ENCODE results near the gene TMEM131L.

DNA sequence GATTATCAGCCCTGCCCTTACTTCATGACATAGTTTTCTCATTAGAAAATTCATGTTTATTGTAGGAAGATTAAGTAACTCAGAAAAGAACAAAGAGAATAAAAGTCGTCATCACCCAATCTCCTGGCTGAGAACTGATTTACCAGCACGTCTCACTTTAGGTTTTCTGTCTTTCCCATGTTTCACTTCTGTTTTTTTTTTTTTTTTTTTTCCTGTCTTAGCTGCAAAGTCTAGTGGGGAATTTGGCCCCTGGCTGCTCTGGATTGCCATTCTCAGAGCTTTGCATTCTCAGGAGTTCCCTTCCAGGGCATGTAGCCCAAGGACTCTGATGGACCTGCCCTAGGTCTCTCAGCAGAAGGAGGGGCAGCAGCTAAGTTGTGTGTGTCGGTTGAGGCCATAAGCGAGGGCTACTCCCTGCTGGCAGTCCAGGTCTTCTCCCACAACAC is 57.8 kb downstream of the TMEM131L start:
- peak; percentile 89 for TF ChIP-seq SPI1 (IDR thresholded peaks at IDR 0.05; ENCODE audit: low read depth, low read length)
- TF ChIP-seq POLR2A (IDR thresholded peaks at IDR 0.05; ENCODE audit: low read depth, low read length), result no peak
- no peak for TF ChIP-seq POLR2AphosphoS5 (IDR thresholded peaks at IDR 0.05; ENCODE audit: low read depth, low read length)
- TF ChIP-seq TAF1 (IDR thresholded peaks at IDR 0.05; ENCODE audit: low read depth, low read length), result no peak
- no peak for TF ChIP-seq PAX5 (IDR thresholded peaks at IDR 0.05; ENCODE audit: insufficient read depth, low read length, severe bottlenecking)
- TF ChIP-seq POU2F2 (IDR thresholded peaks at IDR 0.05; ENCODE audit: low read depth, low read length), result no peak
